K562 (cell line): ENCODE measurements around the gene TMEM204. TPM values are rescaled to one million over a fixed set of nuclear protein-coding genes. Genes with fewer than 3 reads are reported as not detected.

Experiments
- ATAC-seq: fragments of 200-7000 bp; cut with Tn5 transposase; 3 replicates; pipeline ENCODE4 v1.9.1; 2020; ENCODE audit warnings: moderate library complexity
- BruUV-seq: library from RNA; stranded (reverse); fragments of 400-500 nt; replicated peaks from 2 replicates; lab custom pipeline; 2021; lab: Mats Ljungman, UMichigan
- CTCF ChIA-PET: fragments of 300-600 bp; formaldehyde crosslinking; extraction: SDS; loops from one replicate; lab custom pipeline; 2021; ENCODE audit warnings: low intra/inter-chr PET ratio; lab: Yijun Ruan, JAX
- POLR2A ChIA-PET: fragments of 300-600, 350-650 bp; sonication (Branson Sonifier 250); formaldehyde crosslinking; extraction: SDS; loops from one replicate; lab custom pipeline; 2021; ENCODE audit warnings: antibody characterized with exemption, inconsistent platforms; lab: Yijun Ruan, JAX
- DNase-seq, 4 experiments: peaks; one replicate each; pipeline versions ENCODE4 v3.0.0 to v3.0.0-alpha.2; 2011 to 2018; ENCODE audit warnings: low spot score in 3 of 4, mixed read lengths in 3 of 4; ENCODE audit errors: extremely low read depth in 1 of 4
- FAIRE-seq: peaks from 2 replicates; lab custom pipeline; 2011; peaks lifted over from hg19 to GRCh38; lab: Jason Lieb, UNC
- H2AFZ ChIP-seq: 2 replicates; pipeline ENCODE4 v1.6.0; 2011; ENCODE audit warnings: low read depth, low read length, control low read depth, inconsistent platforms
- H3K27ac ChIP-seq: fragments of 200-600 bp; 3 replicates; pipeline ENCODE4 v1.8.0; 2011; ENCODE audit warnings: low read depth, mild to moderate bottlenecking, control low read depth, inconsistent platforms, low read length, moderate library complexity, mixed read lengths; ENCODE audit errors: extremely low read depth
- H3K27me3 ChIP-seq, 2 experiments: fragments of 300-600 bp in 1 of 2; 2 replicates in 1 of 2; 3 replicates in 1 of 2; pipeline versions ENCODE4 v1.6.0 to v1.8.0; 2011; ENCODE audit warnings: inconsistent platforms in 2 of 2, low read length in 2 of 2, mild to moderate bottlenecking in 1 of 2, mixed read lengths in 1 of 2, moderate library complexity in 1 of 2; ENCODE audit not compliant: control insufficient read depth in 2 of 2, insufficient read depth in 2 of 2
- H3K36me3 ChIP-seq: fragments of 300-600 bp; 3 replicates; pipeline ENCODE4 v1.8.0; 2011; ENCODE audit warnings: mild to moderate bottlenecking, low read length, inconsistent platforms; ENCODE audit not compliant: control insufficient read depth, insufficient read depth
- H3K4me1 ChIP-seq, 2 experiments: fragments of 200-600 bp in 1 of 2; replicated peaks in 1 of 2; 2 replicates in 1 of 2; 3 replicates in 1 of 2; pipeline versions ENCODE4 v1.5.1 to v1.8.0; 2011; ENCODE audit warnings: inconsistent platforms in 2 of 2, low read length in 2 of 2, mild to moderate bottlenecking in 1 of 2, mixed read lengths in 1 of 2, moderate library complexity in 1 of 2; ENCODE audit not compliant: control insufficient read depth in 2 of 2, insufficient read depth in 2 of 2
- H3K4me2 ChIP-seq: 2 replicates; pipeline ENCODE4 v1.6.1; 2011; ENCODE audit warnings: low read length, control low read depth, inconsistent platforms, mixed read lengths; ENCODE audit not compliant: insufficient read depth
- H3K4me3 ChIP-seq: fragments of 200-600 bp; sonication (generic), shearing (Covaris generic); 2 replicates; pipeline ENCODE4 v1.5.1; 2016; ENCODE audit warnings: control low read depth, inconsistent platforms
- H3K79me2 ChIP-seq: fragments of 200-600 bp; 3 replicates; pipeline ENCODE4 v1.8.0; 2011; ENCODE audit warnings: low read length, inconsistent platforms; ENCODE audit not compliant: control insufficient read depth, insufficient read depth
- H3K9ac ChIP-seq, 2 experiments: 2 replicates each; pipeline versions ENCODE4 v1.6.0 to v1.6.1; 2011; ENCODE audit warnings: low read depth in 2 of 2, low read length in 2 of 2, control low read depth in 1 of 2, inconsistent platforms in 1 of 2, mild to moderate bottlenecking in 1 of 2, mixed read lengths in 1 of 2; ENCODE audit not compliant: insufficient read depth in 1 of 2
- H3K9me1 ChIP-seq: one replicate; pipeline ENCODE4 v1.6.0; 2011; ENCODE audit warnings: inconsistent platforms, mild to moderate bottlenecking, low read length, moderate library complexity; ENCODE audit not compliant: control insufficient read depth, insufficient read depth
- H3K9me3 ChIP-seq: replicated peaks from 2 replicates; pipeline ENCODE4 v1.5.1; 2011; ENCODE audit warnings: low read depth, low read length, inconsistent platforms; ENCODE audit not compliant: control insufficient read depth, insufficient read depth
- H4K20me1 ChIP-seq: replicated peaks from 2 replicates; pipeline ENCODE4 v1.6.1; 2011; ENCODE audit warnings: low read length, inconsistent platforms, mixed read lengths; ENCODE audit not compliant: control insufficient read depth, insufficient read depth
- POLR2G ChIP-seq: fragments of 200-400 bp; formaldehyde crosslinking; IDR thresholded peaks from 2 replicates; pipeline ENCODE4 v1.6.1; 2017; ENCODE audit warnings: low read depth, mild to moderate bottlenecking, antibody characterized with exemption, low read length, moderate library complexity
- SMARCA4 ChIP-seq: fragments of 450-650 bp; IDR thresholded peaks from 2 replicates; pipeline ENCODE4 v1.6.1; 2016
- SRSF1 ChIP-seq: fragments of 200-400 bp; formaldehyde crosslinking; IDR thresholded peaks from 2 replicates; pipeline ENCODE4 v1.6.1; 2017; ENCODE audit warnings: mild to moderate bottlenecking, low read depth, low read length, moderate library complexity
- WGBS: fragments of 100-300 bp; shearing (Covaris generic); methylation state at CpG from one replicate; pipeline ENCODE4 v1.1.6; 2016; ENCODE audit warnings: low coverage, mixed read lengths; ENCODE audit not compliant: insufficient coverage; ENCODE audit errors: missing lambda C conversion rate; 5-methylcytosine and 5-hydroxymethylcytosine counted together
- in situ Hi-C: fragments of 300-500 bp; cut with MboI; formaldehyde crosslinking; loops from 4 replicates; pipeline ENCODE4 v1.15.0; 2018; ENCODE audit warnings: inconsistent platforms, mixed read lengths
- intact Hi-C: fragments of 100-400 bp; cut with micrococcal nuclease; formaldehyde crosslinking; loops from 2 replicates; pipeline ENCODE4 v1.14.2; 2022
- polyA plus RNA-seq, 8 experiments: library from polyadenylated mRNA; depleted of rRNA in 4 of 8; stranded (reverse) in 5 of 8; unstranded in 3 of 8; fragments of >200 nt; fragmentation: Nextera tagmentation in 2 of 8; fragmentation: Illumina TruSeq in 1 of 8; extraction: Ambion mirVana in 2 of 8; extraction: Trizol in 1 of 8; gene quantifications; 2 replicates each; pipeline versions ENCODE4 v1.2.1 to v1.2.3, GENCODE V29; 2011 to 2014; ENCODE audit warnings: inconsistent platforms in 1 of 8, missing spikeins in 1 of 8
- total RNA-seq, 7 experiments: library from RNA; depleted of rRNA in 6 of 7; stranded (reverse); fragments of >200 nt in 6 of 7; fragmentation: Illumina TruSeq in 2 of 7; extraction: Trizol in 2 of 7; gene quantifications; 2 replicates each; pipeline versions ENCODE4 v1.2.1 to v1.2.3, GENCODE V29; 2011 to 2021; ENCODE audit warnings: low replicate concordance in 1 of 7
- TF ChIP-seq, protein P1 (sequence below): sonication (generic); formaldehyde crosslinking; IDR thresholded peaks from 2 replicates; pipeline ENCODE4 v1.8.1; 2023; ENCODE audit warnings: mild to moderate bottlenecking, missing genetic modification reagents
- TF ChIP-seq, protein P2 (sequence below), 2 experiments: fragments of 200-800 bp in 1 of 2; sonication (Bioruptor generic) in 1 of 2; sonication (generic) in 1 of 2; formaldehyde crosslinking in 1 of 2; IDR thresholded peaks in 1 of 2; conservative IDR thresholded peaks in 1 of 2; 2 replicates each; pipeline versions ENCODE4 v1.5.0 to v1.6.1; 2016 to 2020; ENCODE audit warnings: missing compliant biosample characterization in 1 of 2, missing genetic modification characterization in 1 of 2, missing genetic modification reagents in 1 of 2

TMEM204 gene
- total and polyA plus RNA-seq, 9 of the 15 experiments (the other 6 are each of a cell fraction or from before 2014, with no cell fraction given) = 0.04 to 0.18 TPM; not detected in 7

DNA sequence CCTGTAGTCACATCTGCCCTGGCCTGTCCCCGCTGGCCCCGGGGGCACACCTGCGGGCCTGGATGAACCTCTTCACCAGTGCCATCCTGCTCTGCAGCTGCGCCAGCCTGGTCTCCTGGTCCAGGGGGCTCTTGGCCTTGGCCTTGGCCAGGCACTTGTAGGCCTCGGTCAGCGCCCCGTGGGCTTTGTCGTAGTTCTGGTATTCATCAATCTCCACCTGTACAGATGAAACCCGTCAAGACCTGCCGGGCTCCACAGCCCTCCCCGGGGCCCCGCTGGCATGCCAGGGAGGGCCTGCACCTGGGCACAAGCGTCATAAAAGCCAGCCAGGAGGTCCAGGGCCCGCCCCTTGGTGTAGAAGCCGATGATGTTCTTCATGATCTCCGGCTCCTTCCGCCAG, 13.6 kb upstream of the TMEM204 start:
- no peaks in the 10 kb centered on the region for H3K9me3 ChIP-seq
- BruUV-seq = no TSS peak
- TF ChIP-seq POLR2G (0 out of 2 replicates have a peak, but pooled peaks have one; percentile 16), SRSF1 (no peak)
- TF ChIP-seq, all 486 proteins: peak for 1
- WGBS = 73% methylated on average over 17 of the region's 17 CpGs
- no peak overlapping the region for H3K27ac ChIP-seq
- H3K9me1 ChIP-seq = no peaks in the 10 kb centered on the region
- intact Hi-C loops = no loop called here
- in situ Hi-C loops = no loop called here
- CTCF ChIA-PET = no interaction called here
- no peak overlapping the region for H2AFZ ChIP-seq
- FAIRE-seq = no peak
- ATAC-seq = no peak
- peak overlapping the region in 1 of 2 experiments; percentile 26; a peak in 1 of 4 replicates for H3K9ac ChIP-seq
- no peak for DNase-seq
- no peaks in the 10 kb centered on the region for H3K36me3 ChIP-seq
- H3K79me2 ChIP-seq = no peaks in the 10 kb centered on the region
- H3K4me3 ChIP-seq = no peak overlapping the region
- H3K4me1 ChIP-seq = peaks cover 0 to 33% of the 10 kb centered on the region in 2 experiments; a peak in 2 of 5 replicates
- H3K4me2 ChIP-seq = no peak overlapping the region
- H3K27me3 ChIP-seq = peaks cover 0 to 4% of the 10 kb centered on the region in 2 experiments; a peak in 2 of 5 replicates
- H4K20me1 ChIP-seq = no peaks in the 10 kb centered on the region
- POLR2A ChIA-PET = no interaction called here

DNA sequence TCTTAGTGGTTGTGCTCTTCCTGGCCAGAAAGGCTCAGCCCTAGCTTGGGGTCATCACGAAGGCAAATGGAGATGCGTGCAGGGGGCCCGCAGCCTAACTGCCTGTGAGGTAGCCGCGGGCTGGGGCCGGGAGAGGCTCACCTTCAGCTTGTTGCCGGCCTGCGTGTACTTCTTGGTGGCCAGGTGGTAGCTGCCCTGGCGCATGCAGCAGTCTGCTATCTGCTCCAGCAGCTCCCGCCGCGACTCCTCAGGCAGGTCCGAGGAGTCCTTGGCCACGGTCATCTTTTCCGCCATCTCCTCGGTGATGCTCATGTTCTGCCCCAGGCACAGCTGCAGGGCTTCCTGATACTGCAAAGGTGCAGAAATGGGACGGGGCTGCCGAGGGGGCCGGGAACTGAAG, 13.0 kb upstream of the TMEM204 start:
- no peak for DNase-seq
- no TSS peak for BruUV-seq
- Histone ChIP-seq H3K4me2 (no peak overlapping the region), H3K36me3 (no peaks in the 10 kb centered on the region), H3K4me1 (peaks cover 0 to 38% of the 10 kb centered on the region in 2 experiments; a peak in 2 of 5 replicates), H4K20me1 (no peaks in the 10 kb centered on the region)
- peak; percentile 25 for ATAC-seq
- TF ChIP-seq, protein P1, sequence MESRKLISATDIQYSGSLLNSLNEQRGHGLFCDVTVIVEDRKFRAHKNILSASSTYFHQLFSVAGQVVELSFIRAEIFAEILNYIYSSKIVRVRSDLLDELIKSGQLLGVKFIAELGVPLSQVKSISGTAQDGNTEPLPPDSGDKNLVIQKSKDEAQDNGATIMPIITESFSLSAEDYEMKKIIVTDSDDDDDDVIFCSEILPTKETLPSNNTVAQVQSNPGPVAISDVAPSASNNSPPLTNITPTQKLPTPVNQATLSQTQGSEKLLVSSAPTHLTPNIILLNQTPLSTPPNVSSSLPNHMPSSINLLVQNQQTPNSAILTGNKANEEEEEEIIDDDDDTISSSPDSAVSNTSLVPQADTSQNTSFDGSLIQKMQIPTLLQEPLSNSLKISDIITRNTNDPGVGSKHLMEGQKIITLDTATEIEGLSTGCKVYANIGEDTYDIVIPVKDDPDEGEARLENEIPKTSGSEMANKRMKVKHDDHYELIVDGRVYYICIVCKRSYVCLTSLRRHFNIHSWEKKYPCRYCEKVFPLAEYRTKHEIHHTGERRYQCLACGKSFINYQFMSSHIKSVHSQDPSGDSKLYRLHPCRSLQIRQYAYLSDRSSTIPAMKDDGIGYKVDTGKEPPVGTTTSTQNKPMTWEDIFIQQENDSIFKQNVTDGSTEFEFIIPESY = peak; percentile 64; the same call in 1 of the 2 replicates
- no peak for TF ChIP-seq SMARCA4
- TF ChIP-seq, protein P2, sequence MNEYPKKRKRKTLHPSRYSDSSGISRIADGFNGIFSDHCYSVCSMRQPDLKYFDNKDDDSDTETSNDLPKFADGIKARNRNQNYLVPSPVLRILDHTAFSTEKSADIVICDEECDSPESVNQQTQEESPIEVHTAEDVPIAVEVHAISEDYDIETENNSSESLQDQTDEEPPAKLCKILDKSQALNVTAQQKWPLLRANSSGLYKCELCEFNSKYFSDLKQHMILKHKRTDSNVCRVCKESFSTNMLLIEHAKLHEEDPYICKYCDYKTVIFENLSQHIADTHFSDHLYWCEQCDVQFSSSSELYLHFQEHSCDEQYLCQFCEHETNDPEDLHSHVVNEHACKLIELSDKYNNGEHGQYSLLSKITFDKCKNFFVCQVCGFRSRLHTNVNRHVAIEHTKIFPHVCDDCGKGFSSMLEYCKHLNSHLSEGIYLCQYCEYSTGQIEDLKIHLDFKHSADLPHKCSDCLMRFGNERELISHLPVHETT (CRISPR knock-in tag; conservative IDR thresholded peaks at IDR 0.05 in 1 of 2, IDR thresholded peaks at IDR 0.05 in 1 of 2) = no peak
- TF ChIP-seq, all 486 proteins: peak for 1
- Histone ChIP-seq H3K27ac (no peak overlapping the region), H3K9me3 (no peaks in the 10 kb centered on the region), H2AFZ (no peak overlapping the region), H3K9ac (peak overlapping the region in 1 of 2 experiments; percentile 2; a peak in 1 of 4 replicates), H3K79me2 (no peaks in the 10 kb centered on the region), H3K27me3 (peaks cover 0 to 7% of the 10 kb centered on the region in 2 experiments; a peak in 2 of 5 replicates), H3K9me1 (no peaks in the 10 kb centered on the region), H3K4me3 (no peak overlapping the region)
- FAIRE-seq = no peak
- POLR2A ChIA-PET = no interaction called here
- intact Hi-C loops (no loop called here), in situ Hi-C loops (no loop called here)
- 41% methylated on average over 18 of the region's 19 CpGs for WGBS
- CTCF ChIA-PET = no interaction called here
